Keratinocyte (primary cell): ENCODE data around the gene OR10T2. TPM values are rescaled to one million over a fixed set of nuclear protein-coding genes. Genes with fewer than 3 reads are reported as not detected.

Experiments used
- DNase-seq: peaks from one replicate; pipeline ENCODE4 v3.0.0-alpha.2; 2011; ENCODE audit warnings: low read depth, missing footprints, low spot score
- FAIRE-seq: peaks from 2 replicates; lab custom pipeline; 2011; peaks lifted over from hg19 to GRCh38; lab: Jason Lieb, UNC
- H2AFZ ChIP-seq: 2 replicates; pipeline ENCODE4 v1.6.0; 2012; ENCODE audit warnings: low read length, control low read depth, inconsistent platforms; ENCODE audit not compliant: control insufficient read depth
- H3K27ac ChIP-seq: 2 replicates; pipeline ENCODE4 v1.5.1; 2011; ENCODE audit warnings: low read length; ENCODE audit not compliant: control insufficient read depth, insufficient read depth
- H3K27me3 ChIP-seq: 3 replicates; pipeline ENCODE4 v1.6.0; 2011; ENCODE audit warnings: low read length; ENCODE audit not compliant: control insufficient read depth, insufficient read depth; ENCODE audit errors: extremely low read depth
- H3K36me3 ChIP-seq, 2 experiments: 2 replicates in 1 of 2; 3 replicates in 1 of 2; pipeline ENCODE4 v1.5.1; 2011; ENCODE audit warnings: low read length in 2 of 2, mild to moderate bottlenecking in 1 of 2; ENCODE audit not compliant: control insufficient read depth in 2 of 2, insufficient read depth in 2 of 2; ENCODE audit errors: extremely low read depth in 1 of 2
- H3K4me1 ChIP-seq: 3 replicates; pipeline ENCODE4 v1.5.1; 2011; ENCODE audit warnings: low read length; ENCODE audit not compliant: control insufficient read depth, insufficient read depth; ENCODE audit errors: extremely low read depth
- H3K4me2 ChIP-seq: 3 replicates; pipeline ENCODE4 v1.6.0; 2011; ENCODE audit warnings: low read depth, low read length; ENCODE audit not compliant: control insufficient read depth, insufficient read depth; ENCODE audit errors: extremely low read depth
- H3K4me3 ChIP-seq, 3 experiments: fragments of 200-600 bp in 1 of 3; sonication (generic) in 1 of 3; 2 replicates in 2 of 3; 3 replicates in 1 of 3; pipeline ENCODE4 v1.5.1; 2011 to 2016; ENCODE audit warnings: low read length in 3 of 3, mild to moderate bottlenecking in 3 of 3, control low read depth in 2 of 3, inconsistent platforms in 1 of 3, low read depth in 1 of 3, mixed read lengths in 1 of 3, mixed run types in 1 of 3, moderate library complexity in 1 of 3; ENCODE audit not compliant: control insufficient read depth in 2 of 3, insufficient read depth in 2 of 3; ENCODE audit errors: extremely low read depth in 1 of 3
- H3K79me2 ChIP-seq: 2 replicates; pipeline ENCODE4 v1.6.0; 2012; ENCODE audit warnings: low read length; ENCODE audit not compliant: control insufficient read depth, insufficient read depth
- H3K9ac ChIP-seq: 3 replicates; pipeline ENCODE4 v1.6.0; 2011; ENCODE audit warnings: low read length; ENCODE audit not compliant: control insufficient read depth, insufficient read depth; ENCODE audit errors: extremely low read depth
- H3K9me1 ChIP-seq: 3 replicates; pipeline ENCODE4 v1.6.0; 2011; ENCODE audit warnings: low read length; ENCODE audit not compliant: control insufficient read depth, insufficient read depth; ENCODE audit errors: extremely low read depth
- H3K9me3 ChIP-seq: 2 replicates; pipeline ENCODE4 v1.5.1; 2012; ENCODE audit warnings: low read depth, low read length; ENCODE audit not compliant: control insufficient read depth
- H4K20me1 ChIP-seq: 3 replicates; pipeline ENCODE4 v1.6.0; 2011; ENCODE audit warnings: low read length; ENCODE audit not compliant: control insufficient read depth, insufficient read depth; ENCODE audit errors: extremely low read depth
- CTCF ChIP-seq, 3 experiments: IDR thresholded peaks in 1 of 3; conservative IDR thresholded peaks in 1 of 3; optimal IDR thresholded peaks in 1 of 3; 2 replicates in 2 of 3; 3 replicates in 1 of 3; pipeline versions ENCODE3 to v1.5.1; 2011; ENCODE audit warnings: low read length in 3 of 3, mild to moderate bottlenecking in 3 of 3, moderate library complexity in 2 of 3, control low read depth in 1 of 3, inconsistent platforms in 1 of 3; ENCODE audit not compliant: insufficient read depth in 2 of 3; ENCODE audit errors: extremely low read depth in 1 of 3
- EZH2 ChIP-seq: IDR thresholded peaks from one replicate; pipeline ENCODE4 v1.6.1; 2012; ENCODE audit warnings: inconsistent platforms, mild to moderate bottlenecking, low read length, moderate library complexity
- dilution Hi-C: fragments of 300-500 bp; cut with MboI; formaldehyde crosslinking; loops from one replicate; pipeline ENCODE4 v1.7.0; 2020; ENCODE audit warnings: low sequenced_read_pairs; ENCODE audit not compliant: extremely low pct_ligation_motif_present
- polyA plus RNA-seq, 5 experiments: library from polyadenylated mRNA; depleted of rRNA in 3 of 5; stranded (reverse) in 3 of 5; stranded (forward) in 1 of 5; unstranded in 1 of 5; fragments of >200 nt; gene quantifications; 1 replicate in 1 of 5; 2 replicates in 3 of 5; 3 replicates in 1 of 5; pipeline versions ENCODE4 v1.2.1 to v1.2.3, GENCODE V29; 2011 to 2012; ENCODE audit warnings: missing spikeins in 2 of 5, low read depth in 1 of 5, low replicate concordance in 1 of 5

The OR10T2 gene
- polyA plus RNA-seq, 1 donor (not counting 4 experiments of a cell fraction or from before 2014, with no cell fraction given) = not detected

DNA sequence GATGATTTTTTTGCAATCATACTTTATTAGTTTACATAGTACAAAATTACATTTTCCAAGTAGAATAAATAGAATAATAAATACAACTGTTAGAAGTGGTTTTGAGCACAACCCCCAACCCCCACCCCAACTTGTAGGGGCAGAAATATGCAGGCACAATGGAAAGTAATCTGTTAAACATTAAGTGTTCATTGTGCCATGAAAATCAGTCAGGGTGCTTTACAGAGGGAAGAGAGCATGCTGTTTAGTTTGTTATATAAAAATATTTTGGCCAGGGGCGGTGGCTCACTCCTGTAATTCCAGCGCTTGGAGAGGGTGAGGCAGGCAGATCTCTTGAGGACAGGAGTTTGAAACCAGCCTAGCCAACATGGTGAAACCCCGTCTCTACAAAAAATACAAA, 2.6 kb downstream of the OR10T2 start:
- DNase-seq = no peak
- no peak for FAIRE-seq
- dilution Hi-C loops = no loop called here
- Histone ChIP-seq H3K9me1 (no peaks in the 10 kb centered on the region), H3K36me3 (no peaks in the 10 kb centered on the region), H3K4me2 (no peak overlapping the region), H4K20me1 (no peaks in the 10 kb centered on the region), H3K9ac (no peak overlapping the region), H3K4me1 (no peaks in the 10 kb centered on the region), H3K9me3 (no peaks in the 10 kb centered on the region), H3K27me3 (no peaks in the 10 kb centered on the region), H2AFZ (no peak overlapping the region), H3K27ac (no peak overlapping the region), H3K4me3 (no peak overlapping the region), H3K79me2 (no peaks in the 10 kb centered on the region)
- TF ChIP-seq EZH2 (no peak), CTCF (optimal IDR thresholded peaks at IDR 0.05 in 1 of 3, IDR thresholded peaks at IDR 0.05 in 1 of 3, conservative IDR thresholded peaks at IDR 0.05 in 1 of 3; ENCODE audit: extremely low read depth in 1 of 3, insufficient read depth in 2 of 3, low read length in 3 of 3) (no peak)

DNA sequence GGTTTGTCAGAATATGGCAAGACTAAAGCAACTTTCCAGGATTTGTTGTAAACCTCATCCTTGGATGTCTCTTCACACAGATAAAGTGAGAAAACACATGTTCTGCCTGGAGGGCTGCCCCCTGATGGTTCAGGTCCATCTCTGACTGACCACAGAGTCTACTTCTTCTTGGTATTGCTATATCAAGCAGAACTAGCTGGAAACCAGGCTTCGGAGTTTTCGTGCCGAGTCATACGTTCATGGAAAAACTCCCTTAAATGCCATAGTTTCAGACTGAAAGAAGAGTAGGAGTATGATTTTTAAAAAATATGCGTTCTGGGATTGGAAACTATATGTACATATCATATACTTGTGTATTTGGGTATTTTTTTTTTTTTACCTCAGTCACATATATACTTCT, 5.8 kb downstream of the OR10T2 start:
- dilution Hi-C loops = no loop called here
- Histone ChIP-seq H3K4me2 (no peak overlapping the region), H3K9ac (no peak overlapping the region), H3K79me2 (no peaks in the 10 kb centered on the region), H3K27ac (no peak overlapping the region), H3K9me3 (no peaks in the 10 kb centered on the region), H3K36me3 (no peaks in the 10 kb centered on the region), H3K27me3 (no peaks in the 10 kb centered on the region), H3K4me3 (no peak overlapping the region), H2AFZ (no peak overlapping the region), H4K20me1 (no peaks in the 10 kb centered on the region), H3K4me1 (no peaks in the 10 kb centered on the region), H3K9me1 (no peaks in the 10 kb centered on the region)
- TF ChIP-seq CTCF (optimal IDR thresholded peaks at IDR 0.05 in 1 of 3, IDR thresholded peaks at IDR 0.05 in 1 of 3, conservative IDR thresholded peaks at IDR 0.05 in 1 of 3; ENCODE audit: extremely low read depth in 1 of 3, insufficient read depth in 2 of 3, low read length in 3 of 3) = no peak
- TF ChIP-seq EZH2 = no peak
- FAIRE-seq (no peak), DNase-seq (no peak)
